Measurements from ENCODE around the gene RNF5.
"Not testable (repeated sequence)": the region's sequence is repeated elsewhere in the genome, so short reads cannot be mapped to it uniquely, and the experiment has no call there.

Gene RNF5

DNA sequence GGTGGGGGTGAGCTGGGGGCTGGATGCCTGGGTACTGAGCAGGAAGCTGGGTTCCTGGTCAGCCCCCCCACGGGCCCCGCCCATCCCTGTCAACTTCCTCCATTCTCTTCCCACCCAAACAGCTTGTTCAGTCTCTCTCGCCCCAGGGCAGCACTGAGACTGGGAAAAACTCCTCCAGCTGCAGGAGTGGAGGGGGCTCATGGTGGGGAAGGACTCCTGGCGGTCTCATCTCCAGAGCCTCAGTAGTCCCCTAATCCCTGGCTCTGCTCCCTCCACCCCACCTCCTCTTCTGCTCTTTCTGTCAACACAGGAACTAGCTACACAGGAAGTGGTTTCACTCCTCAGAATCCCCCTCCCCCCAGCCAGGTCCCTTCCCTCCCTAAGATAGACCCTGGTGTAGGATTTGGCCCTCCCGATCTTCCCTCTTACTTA, 14.4 kb downstream of the RNF5 start, which contains the start of gene GPSM3:
Gene GPSM3, minus strand, starts transcription at position 36 of the 432 bp plus-strand sequence. CDS start 130 bp downstream, outside the sequence.
- Histone ChIP-seq H3K36me3 (replicated peaks) (peaks cover 3% of the 10 kb centered on the region), H3K27ac (peak within 1 kb of the TSS; percentile 34), H3K27me3 (replicated peaks) (no peaks in the 10 kb centered on the region), H3K4me3 (ENCODE audit: low read depth, low read length) (peak within 1 kb of the TSS; percentile 6)
- in situ Hi-C loops (cut with HindIII; ENCODE audit: low pct_ligation_motif_present, low sequenced_read_pairs), result no loop called here
- DNase-seq, result peak; percentile 16
- no peak for TF ChIP-seq CTCF (IDR thresholded peaks at IDR 0.05; ENCODE audit: low read depth, low read length, missing control alignments)

DNA sequence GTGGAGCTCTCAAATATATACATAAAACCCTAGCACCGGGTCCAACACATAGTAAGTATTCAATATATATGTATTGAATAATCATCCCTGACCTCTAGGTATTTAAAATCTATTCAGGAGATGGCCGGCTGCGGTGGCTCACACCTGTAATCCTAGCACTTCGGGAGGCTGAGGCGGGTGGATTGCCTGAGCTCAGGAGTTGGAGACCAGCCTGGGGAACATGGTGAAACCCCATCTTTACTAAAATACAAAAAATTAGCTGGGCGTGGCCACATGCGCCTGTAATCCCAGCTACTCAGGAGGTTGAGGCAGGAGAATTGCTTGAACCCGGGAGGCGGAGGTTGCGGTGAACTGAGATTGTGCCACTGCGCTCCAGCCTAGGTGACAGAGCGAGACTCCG, 14.9 kb downstream of the RNF5 start:
- H3K27me3 ChIP-seq (replicated peaks); DNase-seq; in situ Hi-C loops (cut with HindIII; ENCODE audit: low pct_ligation_motif_present, low sequenced_read_pairs); H3K27ac ChIP-seq; H3K36me3 ChIP-seq (replicated peaks): not testable (repeated sequence)
- peak overlapping the region; percentile 6 for H3K4me3 ChIP-seq (ENCODE audit: low read depth, low read length)

DNA sequence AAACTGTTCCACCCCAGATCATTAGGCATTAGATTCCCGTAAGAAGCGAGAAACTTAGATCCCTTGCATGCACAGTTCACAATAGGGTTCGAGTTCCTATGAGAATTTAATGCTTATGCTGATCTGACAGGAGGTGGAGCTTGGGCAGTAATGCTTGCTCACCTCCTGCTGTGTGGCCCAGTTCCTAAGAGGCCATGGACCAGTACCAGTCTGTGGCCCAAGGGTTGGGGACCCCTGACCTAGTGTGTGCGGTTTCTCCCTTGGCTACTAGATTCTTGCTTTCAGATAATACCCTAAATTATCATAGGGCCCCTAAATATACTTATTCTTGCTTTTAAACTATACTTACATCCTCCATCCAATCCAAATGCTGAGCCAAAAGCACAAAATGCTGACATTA, 16.2 kb downstream of the RNF5 start:
- no peak for DNase-seq
- in situ Hi-C loops (cut with HindIII; ENCODE audit: low pct_ligation_motif_present, low sequenced_read_pairs), result no loop called here
- no peaks in the 10 kb centered on the region for H3K36me3 ChIP-seq (replicated peaks)
- H3K27me3 ChIP-seq (replicated peaks), result no peaks in the 10 kb centered on the region
- no peak for TF ChIP-seq CTCF (IDR thresholded peaks at IDR 0.05; ENCODE audit: low read depth, low read length, missing control alignments)
- H3K4me3 ChIP-seq (ENCODE audit: low read depth, low read length), result no peak overlapping the region
- H3K27ac ChIP-seq, result no peak overlapping the region

DNA sequence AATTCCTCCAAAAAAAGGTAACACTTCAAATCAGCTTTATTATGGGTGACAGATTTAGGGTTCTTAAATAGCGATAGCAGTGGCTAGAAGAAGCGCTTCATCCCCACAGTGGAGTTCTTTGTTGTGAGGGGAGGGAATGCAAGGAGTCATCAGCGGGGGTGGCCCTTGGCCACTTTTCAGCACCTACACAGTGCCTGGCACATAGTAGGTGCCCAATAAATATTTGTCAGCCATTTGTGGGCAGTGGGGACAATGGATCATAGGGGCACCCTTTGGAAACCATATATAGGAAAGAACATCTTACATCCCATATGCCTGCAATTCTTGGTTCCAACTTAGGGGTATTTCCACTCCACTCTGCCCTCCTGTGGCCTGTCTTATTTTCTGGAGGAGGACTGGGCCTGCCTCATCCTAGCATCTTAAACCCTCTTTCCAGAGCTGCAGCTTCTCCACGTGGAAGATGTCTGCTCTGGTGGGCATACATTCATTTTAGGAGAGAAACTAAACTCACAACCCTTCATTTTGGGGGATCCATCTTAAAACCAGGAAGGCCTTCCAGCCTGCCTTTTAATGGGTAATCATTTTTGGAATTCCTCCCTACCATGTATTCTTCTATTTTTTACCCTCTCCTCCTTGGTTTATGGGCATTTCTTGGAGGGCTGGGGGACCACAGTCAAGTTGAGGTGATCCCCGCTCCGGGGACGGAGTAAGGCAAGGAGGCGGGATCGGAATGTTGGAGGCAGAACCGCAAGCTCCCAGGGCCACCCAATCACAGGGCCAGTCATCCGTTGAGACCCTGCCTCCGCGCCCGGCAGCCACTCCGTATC, 16.8 kb downstream of the RNF5 start:
- peak; percentile 76 for TF ChIP-seq CTCF (IDR thresholded peaks at IDR 0.05; ENCODE audit: low read depth, low read length, missing control alignments)
- Histone ChIP-seq H3K27ac (peak overlapping the region; percentile 87), H3K36me3 (replicated peaks) (no peaks in the 10 kb centered on the region), H3K27me3 (replicated peaks) (no peaks in the 10 kb centered on the region), H3K4me3 (ENCODE audit: low read depth, low read length) (peak overlapping the region; percentile 52)
- in situ Hi-C loops (cut with HindIII; ENCODE audit: low pct_ligation_motif_present, low sequenced_read_pairs), result no loop called here
- peak; percentile 55 for DNase-seq

- peak overlapping the region; percentile 98 for H3K27ac ChIP-seq
- H3K4me3 ChIP-seq (ENCODE audit: low read depth, low read length), result no peak overlapping the region
- H3K36me3 ChIP-seq (replicated peaks), result no peaks in the 10 kb centered on the region
- DNase-seq, result peak; percentile 100
- peak; percentile 67 for TF ChIP-seq CTCF (IDR thresholded peaks at IDR 0.05; ENCODE audit: low read depth, low read length, missing control alignments)
- H3K27me3 ChIP-seq (replicated peaks), result no peaks in the 10 kb centered on the region
- in situ Hi-C loops (cut with HindIII; ENCODE audit: low pct_ligation_motif_present, low sequenced_read_pairs), result no loop called here
Measured at GRCh38 chr6:32195652-32195901, 17.4 kb downstream of the RNF5 start.

- Histone ChIP-seq H3K27me3 (replicated peaks) (no peaks in the 10 kb centered on the region), H3K36me3 (replicated peaks) (no peaks in the 10 kb centered on the region), H3K27ac (peak overlapping the region; percentile 98), H3K4me3 (ENCODE audit: low read depth, low read length) (peak overlapping the region; percentile 80)
- in situ Hi-C loops (cut with HindIII; ENCODE audit: low pct_ligation_motif_present, low sequenced_read_pairs), result no loop called here
- peak; percentile 91 for DNase-seq
- TF ChIP-seq CTCF (IDR thresholded peaks at IDR 0.05; ENCODE audit: low read depth, low read length, missing control alignments), result no peak
Measured at GRCh38 chr6:32195902-32196681, 17.9 kb downstream of the RNF5 start.
